Hepatocyte (in vitro differentiated cells): ENCODE data around the gene GSN. TPM values are rescaled to one million over a fixed set of nuclear protein-coding genes. Genes with fewer than 3 reads are reported as not detected.

Source experiments
- DNase-seq: peaks from one replicate; pipeline ENCODE4 v3.0.0-alpha.2; 2016; ENCODE audit warnings: low spot score
- H2AFZ ChIP-seq: fragments of 200-600 bp; sonication (generic); 2 replicates; pipeline ENCODE4 v1.6.0; 2016; ENCODE audit warnings: antibody characterized with exemption, mild to moderate bottlenecking
- H3K27ac ChIP-seq: fragments of 200-600 bp; sonication (generic); 2 replicates; pipeline ENCODE4 v1.5.1; 2016; ENCODE audit warnings: mild to moderate bottlenecking
- H3K27me3 ChIP-seq: fragments of 200-600 bp; sonication (generic); 2 replicates; pipeline ENCODE4 v1.6.1; 2016
- H3K36me3 ChIP-seq: fragments of 200-600 bp; sonication (generic); replicated peaks from 2 replicates; pipeline ENCODE4 v1.5.1; 2016; ENCODE audit warnings: low read depth; ENCODE audit not compliant: insufficient read depth
- H3K4me1 ChIP-seq: fragments of 200-600 bp; sonication (generic); 2 replicates; pipeline ENCODE4 v1.5.1; 2016; ENCODE audit warnings: mild to moderate bottlenecking, moderate library complexity; ENCODE audit not compliant: insufficient read depth
- H3K4me2 ChIP-seq: fragments of 200-600 bp; sonication (generic); 2 replicates; pipeline ENCODE4 v1.6.0; 2016
- H3K4me3 ChIP-seq: fragments of 200-600 bp; sonication (generic); 2 replicates; pipeline ENCODE4 v1.5.1; 2016; ENCODE audit warnings: mild to moderate bottlenecking
- H3K79me2 ChIP-seq: fragments of 200-600 bp; sonication (generic); 2 replicates; pipeline ENCODE4 v1.6.0; 2017; ENCODE audit warnings: mild to moderate bottlenecking
- H3K9me2 ChIP-seq: fragments of 200-600 bp; sonication (generic); replicated peaks from 2 replicates; pipeline ENCODE4 v1.6.0; 2017; ENCODE audit warnings: mild to moderate bottlenecking; ENCODE audit not compliant: insufficient read depth
- H3K9me3 ChIP-seq: fragments of 200-600 bp; sonication (generic); 2 replicates; pipeline ENCODE4 v1.5.1; 2016; ENCODE audit warnings: low read depth, mild to moderate bottlenecking
- H4K20me1 ChIP-seq: fragments of 200-600 bp; sonication (generic); 2 replicates; pipeline ENCODE4 v1.6.0; 2016; ENCODE audit warnings: mild to moderate bottlenecking; ENCODE audit not compliant: insufficient read depth, poor library complexity, severe bottlenecking
- CTCF ChIP-seq: fragments of 200-600 bp; sonication (generic); IDR thresholded peaks from 2 replicates; pipeline ENCODE4 v1.5.1; 2016; ENCODE audit warnings: antibody characterized with exemption, mild to moderate bottlenecking; ENCODE audit not compliant: poor library complexity
- EZH2 ChIP-seq: fragments of 200-600 bp; sonication (generic); IDR thresholded peaks from 2 replicates; pipeline ENCODE4 v1.6.1; 2016; ENCODE audit warnings: antibody characterized with exemption, mild to moderate bottlenecking, borderline replicate concordance
- EZH2phosphoT487 ChIP-seq: fragments of 200-600 bp; sonication (generic); IDR thresholded peaks from one replicate; pipeline ENCODE4 v1.6.1; 2018; ENCODE audit warnings: antibody characterized with exemption, mild to moderate bottlenecking, low read depth, moderate library complexity; ENCODE audit not compliant: unreplicated experiment, severe bottlenecking
- WGBS: methylation state at CpG from one replicate; pipeline ENCODE4 v1.1.6; 2016; ENCODE audit warnings: low lambda C conversion rate; ENCODE audit errors: missing lambda C conversion rate; 5-methylcytosine and 5-hydroxymethylcytosine counted together
- polyA plus RNA-seq: library from polyadenylated mRNA; unstranded; fragments of >200 nt; fragmentation: Nextera tagmentation; extraction: Ambion mirVana; gene quantifications from 2 replicates; pipeline ENCODE4 v1.2.1, GENCODE V29; 2016
- total RNA-seq: library from RNA; depleted of rRNA; stranded (reverse); fragments of >200 nt; gene quantifications from 2 replicates; pipeline ENCODE4 v1.2.3, GENCODE V29; 2014

GSN gene
- total and polyA plus RNA-seq, 2 experiments from 2014 or later = 396 to 404 TPM

- Histone ChIP-seq H3K27me3 (no peaks in the 10 kb centered on the region), H3K27ac (no peak overlapping the region), H3K4me2 (no peak overlapping the region), H3K4me1 (no peaks in the 10 kb centered on the region), H3K79me2 (no peaks in the 10 kb centered on the region), H3K9me3 (no peaks in the 10 kb centered on the region), H2AFZ (no peak overlapping the region), H3K36me3 (no peaks in the 10 kb centered on the region), H3K9me2 (no peaks in the 10 kb centered on the region), H4K20me1 (no peaks in the 10 kb centered on the region), H3K4me3 (no peak overlapping the region)
- no peak for TF ChIP-seq EZH2phosphoT487
- TF ChIP-seq EZH2 = no peak
- TF ChIP-seq CTCF = no peak
- no peak for DNase-seq
- WGBS = 94% methylated on average over 5 of the region's 5 CpGs
Measured at GRCh38 chr9:121235512-121235911, 32.5 kb upstream of the GSN start.

- 85% methylated on average over 3 of the region's 3 CpGs for WGBS
- no peaks in the 10 kb centered on the region for H3K27me3 ChIP-seq
- H3K27ac ChIP-seq = no peak overlapping the region
- H3K4me1 ChIP-seq = peaks cover 5% of the 10 kb centered on the region
- H3K36me3 ChIP-seq = no peaks in the 10 kb centered on the region
- no peak overlapping the region for H3K4me3 ChIP-seq
- no peak overlapping the region for H2AFZ ChIP-seq
- no peaks in the 10 kb centered on the region for H3K79me2 ChIP-seq
- H3K4me2 ChIP-seq = no peak overlapping the region
- no peak for DNase-seq
- no peaks in the 10 kb centered on the region for H4K20me1 ChIP-seq
- no peaks in the 10 kb centered on the region for H3K9me3 ChIP-seq
- H3K9me2 ChIP-seq = no peaks in the 10 kb centered on the region
- TF ChIP-seq CTCF (no peak), EZH2phosphoT487 (no peak), EZH2 (no peak)
Measured at GRCh38 chr9:121237916-121238315, 30.0 kb upstream of the GSN start.

GRCh38 chr9:121239071-121239470 is 28.9 kb upstream of the GSN start:
- no peak overlapping the region for H3K4me2 ChIP-seq
- TF ChIP-seq EZH2 (no peak), CTCF (no peak), EZH2phosphoT487 (no peak)
- 97% methylated on average over 3 of the region's 3 CpGs for WGBS
- no peaks in the 10 kb centered on the region for H3K9me2 ChIP-seq
- no peaks in the 10 kb centered on the region for H3K79me2 ChIP-seq
- DNase-seq = no peak
- H3K27ac ChIP-seq = no peak overlapping the region
- no peak overlapping the region for H2AFZ ChIP-seq
- no peak overlapping the region for H3K4me3 ChIP-seq
- H4K20me1 ChIP-seq = no peaks in the 10 kb centered on the region
- no peaks in the 10 kb centered on the region for H3K36me3 ChIP-seq
- H3K27me3 ChIP-seq = no peaks in the 10 kb centered on the region
- peaks cover 5% of the 10 kb centered on the region for H3K4me1 ChIP-seq
- no peaks in the 10 kb centered on the region for H3K9me3 ChIP-seq

- Histone ChIP-seq H3K4me2 (no peak overlapping the region), H2AFZ (no peak overlapping the region), H4K20me1 (no peaks in the 10 kb centered on the region), H3K79me2 (no peaks in the 10 kb centered on the region), H3K27ac (no peak overlapping the region), H3K9me2 (no peaks in the 10 kb centered on the region), H3K36me3 (no peaks in the 10 kb centered on the region), H3K27me3 (no peaks in the 10 kb centered on the region), H3K9me3 (no peaks in the 10 kb centered on the region), H3K4me3 (no peak overlapping the region), H3K4me1 (peaks cover 5% of the 10 kb centered on the region)
- 93% methylated on average over 5 of the region's 5 CpGs for WGBS
- no peak for DNase-seq
- no peak for TF ChIP-seq EZH2
- no peak for TF ChIP-seq EZH2phosphoT487
- no peak for TF ChIP-seq CTCF
Measured at GRCh38 chr9:121239851-121240250, 28.1 kb upstream of the GSN start.
